H54 (cell line): Measurements from ENCODE around the gene ATG9B.
"Not testable (repeated sequence)": the region's sequence is repeated elsewhere in the genome, so short reads cannot be mapped to it uniquely, and the experiment has no call there.

Experiments used
- DNase-seq: peaks from one replicate; pipeline ENCODE4 v3.0.0; 2011; ENCODE audit warnings: low spot score, mixed read lengths; ENCODE audit not compliant: insufficient read length
- FAIRE-seq: peaks from 3 replicates; lab custom pipeline; 2011; peaks lifted over from hg19 to GRCh38; lab: Jason Lieb, UNC
- POLR2A ChIP-seq: IDR thresholded peaks from 2 replicates; pipeline ENCODE4 v1.6.1; 2011; ENCODE audit warnings: low read depth, mild to moderate bottlenecking, low read length

ATG9B gene

GRCh38 chr7:151035902-151036301 lies 11.6 kb upstream of the ATG9B start:
- FAIRE-seq (no peak), DNase-seq (no peak)
- no peak for TF ChIP-seq POLR2A

GRCh38 chr7:151035026-151035717 lies 10.9 kb upstream of the ATG9B start:
- no peak for DNase-seq
- FAIRE-seq, result no peak
- no peak for TF ChIP-seq POLR2A

GRCh38 chr7:151034312-151035025 lies 10.2 kb upstream of the ATG9B start:
- FAIRE-seq, result no peak
- no peak for TF ChIP-seq POLR2A

GRCh38 chr7:151033864-151034249 lies 9.6 kb upstream of the ATG9B start:
- TF ChIP-seq POLR2A, result no peak
- FAIRE-seq (no peak), DNase-seq (no peak)

More at GRCh38 chr7:151034312-151035025, 10.2 kb upstream of the ATG9B start:
- DNase-seq, result no peak

- FAIRE-seq (no peak), DNase-seq (no peak)
- TF ChIP-seq POLR2A, result no peak
Measured at GRCh38 chr7:151032936-151033863, 8.9 kb upstream of the ATG9B start.

- TF ChIP-seq POLR2A, result no peak
- FAIRE-seq (no peak), DNase-seq (no peak)
Measured at GRCh38 chr7:151031011-151031410, 6.7 kb upstream of the ATG9B start.

- FAIRE-seq (no peak), DNase-seq (no peak)
- TF ChIP-seq POLR2A, result no peak
Measured at GRCh38 chr7:151028948-151029501, 4.7 kb upstream of the ATG9B start.

GRCh38 chr7:151028131-151028947 lies 4.0 kb upstream of the ATG9B start, which contains the start of gene ABCB8:
TSS of gene ABCB8 (plus strand) at chr7:151028450. CDS start at chr7:151028516, 66 bp downstream.
- DNase-seq (peak; percentile 99), FAIRE-seq (peak; percentile 66)
- peak; percentile 70; the same call in 1 of the 2 replicates for TF ChIP-seq POLR2A

- FAIRE-seq, result not testable (repeated sequence)
Measured at GRCh38 chr7:151027728-151028130, 3.4 kb upstream of the ATG9B start.

GRCh38 chr7:151026771-151027727 lies 2.8 kb upstream of the ATG9B start:
- not testable (repeated sequence) for FAIRE-seq, DNase-seq

More at GRCh38 chr7:151027728-151028130, 3.4 kb upstream of the ATG9B start:
- DNase-seq, result not testable (repeated sequence)

GRCh38 chr7:151025924-151026671 lies 1.8 kb upstream of the ATG9B start:
- DNase-seq (no peak), FAIRE-seq (no peak)
- TF ChIP-seq POLR2A, result no peak
